ENCODE results near the gene LOXL1. TPM values are rescaled to one million over a fixed set of nuclear protein-coding genes. Genes with fewer than 3 reads are reported as not detected.

The LOXL1 gene
- total and polyA plus RNA-seq, 2 donors (not counting 1 experiment from before 2014, with no cell fraction given): 0.21 to 0.49 TPM

DNA sequence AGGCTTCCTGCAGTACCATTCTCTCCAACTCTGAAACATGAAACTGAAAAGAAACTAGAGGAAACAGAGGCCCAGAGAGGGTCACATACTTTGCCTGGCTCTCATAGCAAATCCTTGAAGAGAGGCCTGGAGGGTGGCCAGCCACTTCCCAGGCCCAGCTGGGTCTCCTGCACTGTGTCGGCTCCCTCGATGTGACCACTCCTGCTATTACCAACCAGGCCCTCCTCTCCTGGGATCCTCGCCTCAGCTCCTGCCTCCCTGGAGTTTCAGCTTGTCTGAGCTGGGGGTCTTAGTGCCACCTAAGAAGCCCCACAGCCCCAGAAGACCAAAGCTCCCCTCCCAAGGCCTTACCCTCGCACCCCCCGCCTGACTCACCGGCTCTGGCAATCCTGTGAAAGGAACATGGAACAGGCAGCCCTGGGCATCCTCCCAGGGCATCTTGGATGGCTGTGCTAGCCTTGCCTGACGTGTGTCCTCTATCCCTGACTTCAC is 4.6 kb downstream of the LOXL1 start:
- Histone ChIP-seq H2AFZ (ENCODE audit: insufficient read depth, low read depth, low read length, poor library complexity, severe bottlenecking) (no peak overlapping the region), H3K4me1 (ENCODE audit: control insufficient read depth in 2 of 2, insufficient read depth in 2 of 2, low read length in 2 of 2) (peaks cover 6 to 11% of the 10 kb centered on the region in 2 donors), H3K36me3 (replicated peaks in 1 of 2; ENCODE audit: control extremely low read depth in 1 of 2, control insufficient read depth in 1 of 2, extremely low read depth in 1 of 2, insufficient read depth in 2 of 2, low read length in 1 of 2) (no peaks in the 10 kb centered on the region), H3K4me2 (replicated peaks; ENCODE audit: low read depth, low read length, poor library complexity, severe bottlenecking) (no peak overlapping the region), H3K9ac (ENCODE audit: low read length) (no peak overlapping the region), H3K27me3 (replicated peaks in 1 of 4; ENCODE audit: control extremely low read depth in 1 of 4, control insufficient read depth in 3 of 4, insufficient read depth in 4 of 4, low read length in 3 of 4) (peaks cover 0 to 61% (median 16%) of the 10 kb centered on the region in 4 experiments), H3K27ac (ENCODE audit: low read length in 2 of 2) (no peak overlapping the region), H3K4me3 (ENCODE audit: control extremely low read depth in 1 of 5, extremely low read depth in 1 of 5, insufficient read depth in 1 of 5, low read depth in 2 of 5, low read length in 4 of 5) (no peak overlapping the region), H3K9me3 (ENCODE audit: control extremely low read depth in 1 of 3, control insufficient read depth in 2 of 3, insufficient read depth in 1 of 3, low read length in 2 of 3) (peaks cover 0 to 5% (median 0%) of the 10 kb centered on the region in 3 donors), H4K20me1 (ENCODE audit: control insufficient read depth, insufficient read depth, low read length, poor library complexity, severe bottlenecking) (no peaks in the 10 kb centered on the region), H3K79me2 (ENCODE audit: control insufficient read depth, insufficient read depth, low read length) (no peaks in the 10 kb centered on the region)
- peaks cover 37% of the 10 kb centered on the region for H3K27me3 Mint-ChIP-seq
- no peak overlapping the region for H3K27ac Mint-ChIP-seq
- ChIA-PET CTCF (no interaction called here), POLR2A (no interaction called here)
- 81% methylated on average over 4 of the region's 7 CpGs for WGBS (ENCODE audit: insufficient coverage)
- intact Hi-C loops (cut with micrococcal nuclease): no loop called here
- ATAC-seq (ENCODE audit: low read depth) (no peak), DNase-seq (no peak)
- H3K4me3 Mint-ChIP-seq: no peak overlapping the region
- peaks cover 6% of the 10 kb centered on the region for H3K4me1 Mint-ChIP-seq
- H3K9me3 Mint-ChIP-seq (ENCODE audit: insufficient read depth): no peaks in the 10 kb centered on the region
- no peak for TF ChIP-seq EZH2 (IDR thresholded peaks at IDR 0.05; ENCODE audit: borderline replicate concordance, insufficient read depth, low read depth, low read length, poor library complexity, severe bottlenecking)
- TF ChIP-seq, protein P1, sequence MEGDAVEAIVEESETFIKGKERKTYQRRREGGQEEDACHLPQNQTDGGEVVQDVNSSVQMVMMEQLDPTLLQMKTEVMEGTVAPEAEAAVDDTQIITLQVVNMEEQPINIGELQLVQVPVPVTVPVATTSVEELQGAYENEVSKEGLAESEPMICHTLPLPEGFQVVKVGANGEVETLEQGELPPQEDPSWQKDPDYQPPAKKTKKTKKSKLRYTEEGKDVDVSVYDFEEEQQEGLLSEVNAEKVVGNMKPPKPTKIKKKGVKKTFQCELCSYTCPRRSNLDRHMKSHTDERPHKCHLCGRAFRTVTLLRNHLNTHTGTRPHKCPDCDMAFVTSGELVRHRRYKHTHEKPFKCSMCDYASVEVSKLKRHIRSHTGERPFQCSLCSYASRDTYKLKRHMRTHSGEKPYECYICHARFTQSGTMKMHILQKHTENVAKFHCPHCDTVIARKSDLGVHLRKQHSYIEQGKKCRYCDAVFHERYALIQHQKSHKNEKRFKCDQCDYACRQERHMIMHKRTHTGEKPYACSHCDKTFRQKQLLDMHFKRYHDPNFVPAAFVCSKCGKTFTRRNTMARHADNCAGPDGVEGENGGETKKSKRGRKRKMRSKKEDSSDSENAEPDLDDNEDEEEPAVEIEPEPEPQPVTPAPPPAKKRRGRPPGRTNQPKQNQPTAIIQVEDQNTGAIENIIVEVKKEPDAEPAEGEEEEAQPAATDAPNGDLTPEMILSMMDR (IDR thresholded peaks at IDR 0.05): no peak

DNA sequence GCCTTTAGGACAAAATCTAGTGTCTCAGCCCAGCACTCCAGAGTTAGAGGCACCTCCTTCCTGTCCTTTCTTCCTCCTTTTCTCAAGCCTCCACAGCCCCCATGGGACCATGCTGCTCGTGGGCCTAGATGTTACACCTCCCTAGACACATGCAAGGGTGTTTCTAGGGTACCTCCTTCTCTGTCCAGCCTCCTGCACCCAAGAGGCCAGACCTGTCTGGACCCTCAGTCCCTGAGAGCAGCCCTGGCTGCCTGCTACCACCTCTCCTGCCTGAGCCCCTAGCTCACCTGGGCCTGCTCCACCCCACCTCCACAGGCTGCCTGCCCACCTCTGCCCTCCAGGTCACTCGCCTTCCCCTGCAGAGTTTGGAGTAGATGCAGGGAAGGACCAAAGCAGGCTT is 5.2 kb downstream of the LOXL1 start:
- H3K9me3 ChIP-seq (ENCODE audit: control extremely low read depth in 1 of 3, control insufficient read depth in 2 of 3, insufficient read depth in 1 of 3, low read length in 2 of 3): peaks cover 0 to 5% (median 0%) of the 10 kb centered on the region in 3 donors
- POLR2A ChIA-PET: no interaction called here
- DNase-seq (no peak), ATAC-seq (ENCODE audit: low read depth) (no peak)
- 21% methylated on average over 2 of the region's 2 CpGs for WGBS (ENCODE audit: insufficient coverage)
- no peaks in the 10 kb centered on the region for H4K20me1 ChIP-seq (ENCODE audit: control insufficient read depth, insufficient read depth, low read length, poor library complexity, severe bottlenecking)
- no peak overlapping the region for H3K4me3 ChIP-seq (ENCODE audit: control extremely low read depth in 1 of 5, extremely low read depth in 1 of 5, insufficient read depth in 1 of 5, low read depth in 2 of 5, low read length in 4 of 5)
- H3K4me3 Mint-ChIP-seq: no peak overlapping the region
- CTCF ChIA-PET: interaction anchor here (1.0 kb wide), 1 partner anchor 20 kb away, joined by 3 read pairs; no protein-coding TSS in a partner anchor
- peaks cover 6 to 11% of the 10 kb centered on the region in 2 donors for H3K4me1 ChIP-seq (ENCODE audit: control insufficient read depth in 2 of 2, insufficient read depth in 2 of 2, low read length in 2 of 2)
- no peak overlapping the region for H3K4me2 ChIP-seq (replicated peaks; ENCODE audit: low read depth, low read length, poor library complexity, severe bottlenecking)
- intact Hi-C loops (cut with micrococcal nuclease): no loop called here
- H3K36me3 ChIP-seq (replicated peaks in 1 of 2; ENCODE audit: control extremely low read depth in 1 of 2, control insufficient read depth in 1 of 2, extremely low read depth in 1 of 2, insufficient read depth in 2 of 2, low read length in 1 of 2): no peaks in the 10 kb centered on the region
- no peak overlapping the region for H3K27ac ChIP-seq (ENCODE audit: low read length in 2 of 2)
- H3K27me3 Mint-ChIP-seq: peaks cover 37% of the 10 kb centered on the region
- no peaks in the 10 kb centered on the region for H3K79me2 ChIP-seq (ENCODE audit: control insufficient read depth, insufficient read depth, low read length)
- H3K9ac ChIP-seq (ENCODE audit: low read length): no peak overlapping the region
- H3K9me3 Mint-ChIP-seq (ENCODE audit: insufficient read depth): no peaks in the 10 kb centered on the region
- TF ChIP-seq, protein P1 (IDR thresholded peaks at IDR 0.05): no peak
- no peak for TF ChIP-seq EZH2 (IDR thresholded peaks at IDR 0.05; ENCODE audit: borderline replicate concordance, insufficient read depth, low read depth, low read length, poor library complexity, severe bottlenecking)
- H2AFZ ChIP-seq (ENCODE audit: insufficient read depth, low read depth, low read length, poor library complexity, severe bottlenecking): no peak overlapping the region
- peaks cover 5% of the 10 kb centered on the region for H3K4me1 Mint-ChIP-seq
- no peak overlapping the region for H3K27ac Mint-ChIP-seq
- peaks cover 0 to 56% (median 16%) of the 10 kb centered on the region in 4 experiments for H3K27me3 ChIP-seq (replicated peaks in 1 of 4; ENCODE audit: control extremely low read depth in 1 of 4, control insufficient read depth in 3 of 4, insufficient read depth in 4 of 4, low read length in 3 of 4)

Measured in B cell (primary cell).